Naive thymus-derived CD8-positive, alpha-beta T cell (primary cell): Measurements from ENCODE around the gene AGAP1. TPM values are rescaled to one million over a fixed set of nuclear protein-coding genes. Genes with fewer than 3 reads are reported as not detected.

Experiments
- ATAC-seq, 2 donors: fragments of 150-1000 bp; cut with Tn5 transposase in 1 of 2; sonication (Bioruptor Pico), chemical (Tn5 transposase) in 1 of 2; 1 replicate in 1 of 2; 2 replicates in 1 of 2; pipeline ENCODE4 v1.10.0; 2021; ENCODE audit warnings: mild to moderate bottlenecking in 2 of 2, moderate library complexity in 2 of 2
- POLR2A ChIA-PET: fragments of 350-600 bp; sonication (Branson Sonifier 250); formaldehyde crosslinking; loops from one replicate; lab custom pipeline; 2021; ENCODE audit warnings: antibody characterized with exemption; lab: Charles Lee
- DNase-seq, 10 donors: peaks; one replicate each; pipeline versions ENCODE4 v3.0.0 to v3.0.0-alpha.2; 2020 to 2022
- H3K27ac Mint-ChIP-seq, 10 donors: one replicate each; pipeline ENCODE4 v1.8.0; 2020 to 2022; ENCODE audit warnings: mild to moderate bottlenecking in 10 of 10, mixed read lengths in 10 of 10, moderate library complexity in 4 of 10, inconsistent platforms in 1 of 10
- H3K27me3 Mint-ChIP-seq, 5 donors: one replicate each; pipeline ENCODE4 v1.8.0; 2021 to 2022; ENCODE audit warnings: mixed read lengths in 5 of 5
- H3K36me3 Mint-ChIP-seq, 3 donors: one replicate each; pipeline ENCODE4 v1.8.0; 2020 to 2022; ENCODE audit warnings: mixed read lengths in 3 of 3, mild to moderate bottlenecking in 2 of 3, inconsistent platforms in 1 of 3
- H3K4me1 Mint-ChIP-seq, 4 donors: one replicate each; pipeline ENCODE4 v1.8.0; 2021 to 2022; ENCODE audit warnings: mixed read lengths in 4 of 4
- H3K4me3 Mint-ChIP-seq, 10 donors: one replicate each; pipeline ENCODE4 v1.8.0; 2020 to 2022; ENCODE audit warnings: mild to moderate bottlenecking in 10 of 10, mixed read lengths in 10 of 10, moderate library complexity in 6 of 10, inconsistent platforms in 1 of 10
- H3K9me3 Mint-ChIP-seq, 9 donors: one replicate each; pipeline ENCODE4 v1.8.0; 2020 to 2022; ENCODE audit warnings: mixed read lengths in 9 of 9, mild to moderate bottlenecking in 3 of 9, inconsistent platforms in 1 of 9, moderate library complexity in 1 of 9
- polyA plus RNA-seq, 3 donors: library from polyadenylated mRNA; unstranded; fragments of 300-500 nt; fragmentation: Illumina TruSeq; gene quantifications; one replicate each; pipeline ENCODE4 v1.2.3, GENCODE V29; 2021
- total RNA-seq, 8 experiments: library from RNA in 2 of 8; stranded (reverse) in 2 of 8; gene quantifications; one replicate each; pipeline ENCODE4 v1.2.3 and lab custom pipeline; 2021 to 2026

The AGAP1 gene
- total and polyA plus RNA-seq, 5 experiments from 2014 or later, result 0.03 to 0.52 (median 0.29) TPM; not detected in 1

GRCh38 chr2:235745597-235745996 lies 251.8 kb downstream of the AGAP1 start:
- H3K27me3 Mint-ChIP-seq, result peaks cover 0 to 25% (median 14%) of the 10 kb centered on the region in 5 donors
- H3K4me3 Mint-ChIP-seq, result no peak overlapping the region
- H3K27ac Mint-ChIP-seq, result peak overlapping the region in 1 of 10 donors; percentile 90
- no peaks in the 10 kb centered on the region for H3K36me3 Mint-ChIP-seq
- no peaks in the 10 kb centered on the region for H3K9me3 Mint-ChIP-seq
- no peak for DNase-seq
- POLR2A ChIA-PET, result no interaction called here
- no peak for ATAC-seq
- H3K4me1 Mint-ChIP-seq, result no peaks in the 10 kb centered on the region

- POLR2A ChIA-PET, result interaction anchor here (0.6 kb wide), 1 partner anchor 11 kb away, joined by 6 read pairs; no protein-coding TSS in a partner anchor
- ATAC-seq, result peak; percentile 57 to 61
- Mint-ChIP-seq H3K36me3 (no peaks in the 10 kb centered on the region), H3K27me3 (peaks cover 0 to 25% (median 14%) of the 10 kb centered on the region in 5 donors), H3K9me3 (no peaks in the 10 kb centered on the region), H3K4me3 (no peak overlapping the region), H3K4me1 (no peaks in the 10 kb centered on the region), H3K27ac (no peak overlapping the region)
- DNase-seq, result peak in 8 of 10 donors; percentile 7 to 50 (median 27)
Measured at GRCh38 chr2:235746257-235746934, 252.6 kb downstream of the AGAP1 start.

GRCh38 chr2:235747001-235747785 lies 253.3 kb downstream of the AGAP1 start:
- no peak for ATAC-seq
- no peak overlapping the region for H3K27ac Mint-ChIP-seq
- H3K36me3 Mint-ChIP-seq, result no peaks in the 10 kb centered on the region

GRCh38 chr2:235747786-235748091 lies 253.9 kb downstream of the AGAP1 start:
- POLR2A ChIA-PET, result no interaction called here
- Mint-ChIP-seq H3K4me3 (no peak overlapping the region), H3K27me3 (peaks cover 0 to 30% (median 14%) of the 10 kb centered on the region in 5 donors), H3K4me1 (no peaks in the 10 kb centered on the region), H3K9me3 (no peaks in the 10 kb centered on the region), H3K27ac (no peak overlapping the region), H3K36me3 (no peaks in the 10 kb centered on the region)
- no peak for DNase-seq
- ATAC-seq, result no peak

More at GRCh38 chr2:235747001-235747785, 253.3 kb downstream of the AGAP1 start:
- DNase-seq, result no peak
- Mint-ChIP-seq H3K4me1 (no peaks in the 10 kb centered on the region), H3K27me3 (peaks cover 0 to 30% (median 14%) of the 10 kb centered on the region in 5 donors), H3K9me3 (no peaks in the 10 kb centered on the region), H3K4me3 (no peak overlapping the region)
- POLR2A ChIA-PET, result no interaction called here

DNA sequence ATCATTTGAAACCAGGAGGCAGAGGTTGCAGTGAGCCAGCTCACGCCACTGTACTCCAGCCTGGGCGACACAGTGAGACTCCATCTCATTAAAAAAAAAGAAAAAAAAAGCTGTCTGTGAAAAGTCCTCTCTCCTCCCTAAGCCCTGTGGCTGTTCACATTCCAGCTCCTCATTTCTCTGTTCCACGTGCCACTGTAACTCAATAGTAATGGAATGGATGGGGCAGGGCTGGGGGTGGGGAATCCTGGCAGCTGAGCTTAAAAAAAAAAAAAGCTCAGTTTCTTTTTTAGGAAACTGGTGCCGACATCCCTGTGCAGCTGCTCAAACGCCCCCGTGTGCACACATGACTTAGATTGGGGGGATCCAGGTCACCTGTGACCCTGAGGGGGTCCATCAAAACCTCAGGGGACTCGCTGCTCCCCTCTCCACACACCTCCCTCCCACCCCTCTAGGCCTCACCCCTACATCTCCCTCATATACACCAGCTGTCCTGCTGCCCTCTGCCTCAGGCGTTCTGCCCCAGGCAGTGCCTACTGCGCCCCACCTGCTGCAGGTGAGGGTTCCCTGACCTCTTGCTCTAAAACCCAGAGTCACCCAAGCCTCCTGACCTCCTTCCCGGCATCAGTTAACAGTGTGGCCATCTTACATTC lies 255.4 kb downstream of the AGAP1 start:
- H3K36me3 Mint-ChIP-seq, result no peaks in the 10 kb centered on the region
- no peaks in the 10 kb centered on the region for H3K4me1 Mint-ChIP-seq
- no peak for ATAC-seq
- no peak for DNase-seq
- H3K27me3 Mint-ChIP-seq, result peaks cover 0 to 30% (median 14%) of the 10 kb centered on the region in 5 donors
- POLR2A ChIA-PET, result no interaction called here
- H3K27ac Mint-ChIP-seq, result no peak overlapping the region
- no peak overlapping the region for H3K4me3 Mint-ChIP-seq
- H3K9me3 Mint-ChIP-seq, result no peaks in the 10 kb centered on the region

DNA sequence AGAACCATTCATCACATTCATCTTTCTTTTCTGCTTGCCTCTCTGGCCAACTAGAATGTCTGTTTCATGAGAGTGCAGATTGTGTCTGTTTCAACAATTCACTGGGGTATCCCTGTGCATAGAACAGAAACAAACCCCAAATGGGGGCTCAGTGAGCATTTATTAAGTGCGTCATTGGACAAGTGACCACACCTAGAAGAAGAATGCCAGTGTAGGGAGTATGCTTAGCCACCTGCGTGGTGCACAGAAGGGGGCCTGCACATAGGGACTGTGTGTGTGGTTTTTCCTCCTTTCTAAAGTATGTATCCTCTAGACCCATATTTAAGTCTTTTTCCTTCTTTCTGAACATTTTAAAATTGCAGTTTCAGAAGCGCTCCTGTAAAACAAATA lies 255.9 kb downstream of the AGAP1 start:
- Mint-ChIP-seq H3K9me3 (no peaks in the 10 kb centered on the region), H3K36me3 (no peaks in the 10 kb centered on the region), H3K4me3 (no peak overlapping the region), H3K27me3 (peaks cover 0 to 30% (median 14%) of the 10 kb centered on the region in 5 donors), H3K27ac (no peak overlapping the region), H3K4me1 (no peaks in the 10 kb centered on the region)
- ATAC-seq (no peak), DNase-seq (no peak)
- POLR2A ChIA-PET, result no interaction called here

DNA sequence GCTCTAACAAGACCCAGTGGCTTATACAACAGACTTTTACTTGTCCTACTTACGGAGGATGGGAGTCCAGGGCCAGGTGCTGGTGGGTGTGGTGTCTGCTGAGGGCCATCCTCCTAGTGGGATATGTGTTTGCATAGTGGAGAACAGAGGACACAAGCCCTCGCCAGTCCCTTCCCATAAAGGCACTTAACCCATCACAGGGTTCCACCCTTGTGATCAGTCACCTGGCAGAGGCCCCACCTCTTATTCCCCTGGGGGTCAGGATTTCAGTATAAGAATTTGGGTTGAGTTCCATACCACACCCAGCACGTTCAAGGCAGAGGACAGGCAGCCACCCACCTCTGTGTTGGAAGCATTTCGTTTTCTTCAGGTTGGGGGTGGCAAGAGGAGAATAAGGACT lies 259.0 kb downstream of the AGAP1 start:
- Mint-ChIP-seq H3K9me3 (no peaks in the 10 kb centered on the region), H3K27me3 (peaks cover 0 to 22% (median 14%) of the 10 kb centered on the region in 5 donors), H3K27ac (peak overlapping the region in 1 of 10 donors; percentile 6), H3K4me1 (no peaks in the 10 kb centered on the region), H3K36me3 (no peaks in the 10 kb centered on the region), H3K4me3 (no peak overlapping the region)
- no peak for ATAC-seq
- DNase-seq, result no peak
- POLR2A ChIA-PET, result no interaction called here

- Mint-ChIP-seq H3K27me3 (peaks cover 0 to 20% (median 10%) of the 10 kb centered on the region in 5 donors), H3K4me1 (no peaks in the 10 kb centered on the region), H3K9me3 (no peaks in the 10 kb centered on the region), H3K27ac (no peak overlapping the region), H3K4me3 (no peak overlapping the region), H3K36me3 (no peaks in the 10 kb centered on the region)
- POLR2A ChIA-PET, result no interaction called here
- ATAC-seq (no peak), DNase-seq (no peak)
Measured at GRCh38 chr2:235754357-235755207, 260.7 kb downstream of the AGAP1 start.

DNA sequence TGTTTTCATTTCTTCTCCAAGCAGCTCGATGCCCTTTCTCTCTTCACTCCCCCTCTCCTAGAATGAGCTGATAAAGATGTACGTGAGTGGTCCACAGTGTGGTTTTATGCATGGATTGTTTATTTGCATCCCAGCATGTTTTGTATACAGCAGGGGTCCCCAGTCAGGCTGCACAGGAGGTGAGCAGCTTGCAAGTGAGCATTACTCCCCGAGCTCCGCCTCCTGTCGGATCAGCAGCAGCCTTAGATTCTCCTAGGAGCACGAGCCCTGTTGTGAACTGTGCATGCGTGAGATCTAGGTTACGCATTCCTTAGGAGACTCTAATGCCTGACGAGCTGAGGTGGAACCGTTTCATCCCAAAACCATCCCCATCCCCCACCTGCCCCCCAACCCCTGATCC lies 262.6 kb downstream of the AGAP1 start:
- ATAC-seq, result no peak
- no peak overlapping the region for H3K4me3 Mint-ChIP-seq
- no peaks in the 10 kb centered on the region for H3K36me3 Mint-ChIP-seq
- no peaks in the 10 kb centered on the region for H3K9me3 Mint-ChIP-seq
- peaks cover 0 to 10% (median 0%) of the 10 kb centered on the region in 5 donors for H3K27me3 Mint-ChIP-seq
- H3K27ac Mint-ChIP-seq, result peak overlapping the region in 1 of 10 donors; percentile 45
- DNase-seq, result no peak
- POLR2A ChIA-PET, result no interaction called here
- H3K4me1 Mint-ChIP-seq, result no peaks in the 10 kb centered on the region

DNA sequence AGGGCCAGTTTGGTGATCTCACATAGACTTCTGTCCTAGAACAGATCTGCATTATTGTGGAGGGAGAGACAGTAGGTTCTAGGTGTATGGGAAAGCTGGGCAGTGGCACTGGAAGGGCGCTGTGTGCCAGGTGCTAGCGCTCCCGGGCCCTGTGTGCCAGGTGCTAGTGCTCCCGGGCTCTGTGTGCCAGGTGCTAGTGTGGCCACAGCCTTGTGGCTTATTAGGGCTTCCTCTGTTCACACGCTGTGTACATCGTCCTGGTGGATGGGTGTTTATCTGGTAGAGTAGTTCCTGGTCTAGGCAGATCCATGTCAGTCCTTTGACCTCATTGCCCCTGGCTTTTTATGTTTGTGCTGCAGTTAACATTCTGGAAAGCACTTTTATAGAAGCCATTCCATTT lies 263.4 kb downstream of the AGAP1 start:
- no peak for DNase-seq
- ATAC-seq, result no peak
- Mint-ChIP-seq H3K27me3 (peaks cover 0 to 6% (median 2%) of the 10 kb centered on the region in 5 donors), H3K36me3 (no peaks in the 10 kb centered on the region), H3K9me3 (no peaks in the 10 kb centered on the region), H3K27ac (no peak overlapping the region), H3K4me1 (no peaks in the 10 kb centered on the region), H3K4me3 (no peak overlapping the region)
- POLR2A ChIA-PET, result interaction anchor here (0.6 kb wide), 1 partner anchor 11 kb away, joined by 6 read pairs; no protein-coding TSS in a partner anchor

- POLR2A ChIA-PET, result interaction anchor here (0.6 kb wide), 1 partner anchor 11 kb away, joined by 6 read pairs; no protein-coding TSS in a partner anchor
- ATAC-seq (no peak), DNase-seq (no peak)
- Mint-ChIP-seq H3K27ac (no peak overlapping the region), H3K4me1 (no peaks in the 10 kb centered on the region), H3K27me3 (peaks cover 0 to 9% (median 2%) of the 10 kb centered on the region in 5 donors), H3K4me3 (no peak overlapping the region), H3K9me3 (no peaks in the 10 kb centered on the region), H3K36me3 (no peaks in the 10 kb centered on the region)
Measured at GRCh38 chr2:235757640-235758039, 263.8 kb downstream of the AGAP1 start.

- H3K27ac Mint-ChIP-seq, result no peak overlapping the region
- DNase-seq (no peak), ATAC-seq (no peak)
- H3K4me1 Mint-ChIP-seq, result peaks cover 0 to 5% (median 0%) of the 10 kb centered on the region in 4 donors
- H3K9me3 Mint-ChIP-seq, result no peaks in the 10 kb centered on the region
- POLR2A ChIA-PET, result no interaction called here
- H3K4me3 Mint-ChIP-seq, result no peak overlapping the region
- H3K36me3 Mint-ChIP-seq, result no peaks in the 10 kb centered on the region
- peaks cover 0 to 18% (median 4%) of the 10 kb centered on the region in 5 donors for H3K27me3 Mint-ChIP-seq
Measured at GRCh38 chr2:235762832-235763598, 269.2 kb downstream of the AGAP1 start.
